Tongue (tissue), 2 donors: ENCODE data around the gene USP34. TPM values are rescaled to one million over a fixed set of nuclear protein-coding genes. Genes with fewer than 3 reads are reported as not detected.

ENCODE experiments used
- DNase-seq: peaks from one replicate; pipeline ENCODE4 v3.0.0-alpha.2; 2015
- total RNA-seq: library from RNA; depleted of rRNA; stranded (reverse); fragments of >200 nt; gene quantifications from one replicate; pipeline ENCODE4 v1.2.3, GENCODE V29; 2014

Gene USP34
- total RNA-seq, 1 donor from 2014 or later = 162 TPM

GRCh38 chr2:61291851-61292575, 178.9 kb downstream of the USP34 start:
- no peak for DNase-seq

GRCh38 chr2:61288070-61288841, 182.6 kb downstream of the USP34 start:
- no peak for DNase-seq

- DNase-seq = no peak
These were observed 183.6 kb downstream of the USP34 start for GRCh38 chr2:61287254-61287653.

GRCh38 chr2:61283443-61284160, 187.3 kb downstream of the USP34 start:
- no peak for DNase-seq

- DNase-seq = no peak
These were observed 188.7 kb downstream of the USP34 start for GRCh38 chr2:61282104-61282590.

- DNase-seq = no peak
These were observed 189.6 kb downstream of the USP34 start for GRCh38 chr2:61281321-61281720.

- DNase-seq = no peak
These were observed 193.1 kb downstream of the USP34 start for GRCh38 chr2:61277756-61278155.

GRCh38 chr2:61275575-61276184, 195.2 kb downstream of the USP34 start:
- no peak for DNase-seq

- DNase-seq = no peak
These were observed 198.3 kb downstream of the USP34 start for GRCh38 chr2:61272421-61273070.

- DNase-seq = no peak
These were observed 202.6 kb downstream of the USP34 start for GRCh38 chr2:61268249-61268648.

GRCh38 chr2:61266632-61267505, 204.0 kb downstream of the USP34 start:
- no peak for DNase-seq

GRCh38 chr2:61263830-61264229, 207.1 kb downstream of the USP34 start:
- DNase-seq = no peak

- no peak for DNase-seq
These were observed 208.2 kb downstream of the USP34 start for GRCh38 chr2:61262699-61263098.

GRCh38 chr2:61257446-61257845, 213.4 kb downstream of the USP34 start:
- DNase-seq = no peak

- DNase-seq = no peak
These were observed 215.1 kb downstream of the USP34 start for GRCh38 chr2:61255580-61256437.

GRCh38 chr2:61254536-61254935, 216.4 kb downstream of the USP34 start:
- DNase-seq = no peak

- no peak for DNase-seq
These were observed 217.8 kb downstream of the USP34 start for GRCh38 chr2:61253136-61253535.

GRCh38 chr2:61252031-61252430, 218.9 kb downstream of the USP34 start:
- DNase-seq = no peak

GRCh38 chr2:61249521-61250071, 221.3 kb downstream of the USP34 start:
- DNase-seq = no peak
